Pons (tissue), 1 donor: ENCODE results near the gene MUS81.
A peak's percentile ranks its signal among the peaks of the same experiment; 100 is the strongest.
"Not testable (repeated sequence)": the region's sequence is repeated elsewhere in the genome, so short reads cannot be mapped to it uniquely, and the experiment has no call there.

ENCODE experiments used
- DNase-seq: peaks from one replicate; pipeline ENCODE4 v3.0.0-alpha.2; 2016; ENCODE audit warnings: low spot score

Gene MUS81

DNA sequence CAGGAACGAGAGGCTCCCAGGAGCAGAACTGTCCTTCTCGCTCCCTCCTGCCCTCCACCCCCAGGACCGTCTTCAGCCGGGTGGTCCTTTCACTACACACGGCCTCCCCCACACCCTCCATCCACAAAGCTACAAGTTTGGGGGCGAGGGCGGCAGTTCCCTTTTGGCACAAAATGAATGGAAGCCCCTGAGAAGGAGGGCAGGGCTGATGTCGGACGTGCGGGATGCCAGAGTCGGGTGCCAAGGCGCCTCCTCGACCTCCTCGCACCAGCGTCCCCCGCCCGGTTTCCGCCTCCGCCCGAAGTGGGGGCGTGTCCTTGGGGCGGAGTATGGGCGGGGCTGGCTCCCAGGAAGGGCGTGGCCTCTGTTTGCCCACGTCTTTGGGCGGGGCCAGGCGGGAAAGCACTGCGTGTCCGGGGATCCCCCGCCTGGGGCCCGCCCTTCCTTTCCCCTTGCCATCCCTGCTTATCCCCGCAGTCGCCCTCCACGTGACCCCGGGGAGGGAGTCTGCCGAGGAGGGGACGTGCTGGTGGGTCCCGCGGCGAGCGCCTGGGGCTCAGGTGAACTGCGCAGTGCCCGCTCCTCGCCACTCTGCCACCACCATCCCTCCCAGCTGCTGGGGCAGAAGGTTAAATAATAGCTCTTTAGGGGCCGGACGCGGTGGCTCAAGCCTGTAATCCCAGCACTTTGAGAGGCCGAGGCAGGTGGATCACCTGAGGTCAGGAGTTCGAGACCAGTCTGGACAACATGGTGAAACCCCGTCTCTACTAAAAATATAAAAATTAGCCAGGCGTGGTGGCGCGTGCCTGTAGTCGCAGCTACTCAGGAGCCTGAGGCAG is 13.3 kb downstream of the MUS81 start:
- DNase-seq = peak; percentile 86

DNA sequence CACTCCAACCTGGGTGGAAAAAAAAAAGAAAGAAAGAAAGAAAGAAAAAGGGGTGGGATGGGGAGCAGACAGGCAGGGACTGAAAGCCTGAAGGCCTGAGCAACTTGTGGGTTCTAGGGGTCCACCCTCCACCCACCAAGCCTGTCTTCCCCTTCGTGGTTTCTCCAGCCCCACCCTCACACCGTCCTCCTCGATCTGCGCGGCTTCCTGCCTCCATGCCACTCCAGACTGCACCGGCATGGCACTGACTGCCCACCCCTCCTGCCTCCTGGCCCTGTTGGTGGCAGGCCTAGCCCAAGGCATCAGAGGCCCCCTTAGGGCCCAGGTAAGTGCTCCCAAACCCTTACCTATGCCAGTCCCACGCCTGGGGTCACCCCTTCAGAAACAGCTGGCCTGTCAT is 19.4 kb downstream of the MUS81 start, which contains the start of gene CTSW:
Gene CTSW (plus strand): TSS at position 221 of the 400 bp plus-strand sequence. CDS start 18 bp downstream, at position 239.
- DNase-seq = no peak

DNA sequence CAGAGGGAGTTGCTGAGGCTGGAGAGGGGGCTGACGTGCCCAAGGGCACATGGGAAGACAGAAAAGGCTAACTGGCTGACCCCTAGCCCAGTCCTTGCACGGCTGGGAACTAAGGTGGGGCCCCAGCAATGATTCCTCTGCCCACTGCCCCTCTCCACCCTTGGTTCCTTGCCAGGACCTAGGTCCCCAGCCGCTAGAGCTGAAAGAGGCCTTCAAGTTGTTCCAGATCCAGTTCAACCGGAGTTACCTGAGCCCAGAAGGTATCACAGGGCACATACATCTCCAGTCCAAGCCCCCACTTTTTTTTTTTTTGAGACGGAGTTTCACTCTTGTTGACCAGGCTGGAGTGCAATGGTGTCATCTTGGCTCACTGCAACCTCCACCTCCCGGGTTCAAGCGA is 19.8 kb downstream of the MUS81 start:
- no peak for DNase-seq

DNA sequence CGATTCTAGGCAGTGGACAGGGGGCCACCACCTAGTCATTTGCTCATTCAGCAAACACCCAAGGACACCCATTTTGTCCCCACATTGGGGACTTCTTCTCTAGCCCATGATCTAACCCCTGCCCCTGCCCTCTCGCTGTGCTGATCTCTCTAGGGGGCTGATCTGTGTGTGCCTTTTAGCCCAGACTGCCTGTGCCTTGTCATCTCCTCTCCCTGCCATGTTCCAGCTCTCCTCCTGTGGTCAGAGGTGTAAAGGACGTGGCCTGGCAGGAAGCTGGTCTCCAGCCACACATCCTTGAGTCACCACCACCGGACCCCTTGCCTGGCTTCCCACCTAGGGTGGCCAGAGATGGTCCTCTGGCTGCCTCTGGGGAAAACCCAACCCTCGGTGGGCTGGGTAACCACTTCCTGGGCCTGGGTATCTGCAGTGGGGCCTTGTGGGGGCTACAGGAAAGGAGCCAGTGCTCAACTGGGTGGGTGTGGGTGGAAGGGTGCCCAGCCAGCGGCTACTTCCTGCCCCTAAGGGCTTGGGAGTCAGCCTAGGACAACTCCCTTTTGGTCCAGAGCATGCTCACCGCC is 20.7 kb downstream of the MUS81 start:
- DNase-seq = no peak

DNA sequence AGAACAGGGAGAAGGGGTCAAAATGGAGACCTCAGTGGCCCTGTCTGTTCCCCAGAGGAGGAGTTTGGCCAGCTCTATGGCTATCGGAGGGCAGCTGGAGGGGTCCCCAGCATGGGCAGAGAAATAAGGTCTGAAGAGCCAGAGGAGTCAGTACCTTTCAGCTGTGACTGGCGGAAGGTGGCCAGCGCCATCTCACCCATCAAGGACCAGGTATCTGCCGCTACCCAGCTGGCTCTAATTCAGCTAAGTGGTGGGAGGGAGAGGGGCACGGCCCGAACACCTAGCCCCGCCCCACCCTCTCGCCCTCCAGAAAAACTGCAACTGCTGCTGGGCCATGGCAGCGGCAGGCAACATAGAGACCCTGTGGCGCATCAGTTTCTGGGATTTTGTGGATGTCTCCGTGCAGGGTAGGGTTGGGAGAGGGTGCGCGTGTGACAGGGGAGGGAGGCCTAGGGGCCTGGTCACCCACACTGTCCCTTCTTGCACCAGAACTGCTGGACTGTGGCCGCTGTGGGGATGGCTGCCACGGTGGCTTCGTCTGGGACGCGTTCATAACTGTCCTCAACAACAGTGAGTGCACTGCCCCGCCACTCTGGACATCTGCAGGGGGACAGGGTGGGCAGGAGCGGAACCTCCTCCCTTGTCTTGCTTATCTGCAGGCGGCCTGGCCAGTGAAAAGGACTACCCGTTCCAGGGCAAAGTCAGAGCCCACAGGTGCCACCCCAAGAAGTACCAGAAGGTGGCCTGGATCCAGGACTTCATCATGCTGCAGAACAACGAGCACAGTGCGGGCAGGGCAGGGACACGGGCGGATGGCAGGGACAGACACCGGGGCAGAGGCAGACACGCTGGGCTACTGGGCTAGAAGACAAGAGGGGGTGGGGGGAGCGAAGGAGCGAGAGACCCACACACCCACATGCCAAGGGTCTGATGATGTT is 22.2 kb downstream of the MUS81 start:
- no peak for DNase-seq

DNA sequence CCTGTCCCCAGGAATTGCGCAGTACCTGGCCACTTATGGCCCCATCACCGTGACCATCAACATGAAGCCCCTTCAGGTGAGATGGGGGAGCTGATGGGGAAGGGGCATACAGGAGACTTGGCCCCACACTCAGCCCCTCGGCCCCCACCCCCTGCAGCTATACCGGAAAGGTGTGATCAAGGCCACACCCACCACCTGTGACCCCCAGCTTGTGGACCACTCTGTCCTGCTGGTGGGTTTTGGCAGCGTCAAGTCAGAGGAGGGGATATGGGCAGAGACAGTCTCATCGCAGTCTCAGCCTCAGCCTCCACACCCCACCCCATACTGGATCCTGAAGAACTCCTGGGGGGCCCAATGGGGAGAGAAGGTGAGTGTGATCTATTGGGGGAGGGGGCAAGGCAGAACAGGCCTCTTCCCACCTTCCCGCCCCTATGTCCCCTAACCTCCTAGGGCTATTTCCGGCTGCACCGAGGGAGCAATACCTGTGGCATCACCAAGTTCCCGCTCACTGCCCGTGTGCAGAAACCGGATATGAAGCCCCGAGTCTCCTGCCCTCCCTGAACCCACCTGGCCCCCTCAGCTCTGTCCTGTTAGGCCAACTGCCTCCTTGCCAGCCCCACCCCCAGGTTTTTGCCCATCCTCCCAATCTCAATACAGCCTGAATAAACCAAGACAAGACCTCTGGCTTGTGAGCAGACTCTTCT is 23.0 kb downstream of the MUS81 start:
- DNase-seq = no peak

DNA sequence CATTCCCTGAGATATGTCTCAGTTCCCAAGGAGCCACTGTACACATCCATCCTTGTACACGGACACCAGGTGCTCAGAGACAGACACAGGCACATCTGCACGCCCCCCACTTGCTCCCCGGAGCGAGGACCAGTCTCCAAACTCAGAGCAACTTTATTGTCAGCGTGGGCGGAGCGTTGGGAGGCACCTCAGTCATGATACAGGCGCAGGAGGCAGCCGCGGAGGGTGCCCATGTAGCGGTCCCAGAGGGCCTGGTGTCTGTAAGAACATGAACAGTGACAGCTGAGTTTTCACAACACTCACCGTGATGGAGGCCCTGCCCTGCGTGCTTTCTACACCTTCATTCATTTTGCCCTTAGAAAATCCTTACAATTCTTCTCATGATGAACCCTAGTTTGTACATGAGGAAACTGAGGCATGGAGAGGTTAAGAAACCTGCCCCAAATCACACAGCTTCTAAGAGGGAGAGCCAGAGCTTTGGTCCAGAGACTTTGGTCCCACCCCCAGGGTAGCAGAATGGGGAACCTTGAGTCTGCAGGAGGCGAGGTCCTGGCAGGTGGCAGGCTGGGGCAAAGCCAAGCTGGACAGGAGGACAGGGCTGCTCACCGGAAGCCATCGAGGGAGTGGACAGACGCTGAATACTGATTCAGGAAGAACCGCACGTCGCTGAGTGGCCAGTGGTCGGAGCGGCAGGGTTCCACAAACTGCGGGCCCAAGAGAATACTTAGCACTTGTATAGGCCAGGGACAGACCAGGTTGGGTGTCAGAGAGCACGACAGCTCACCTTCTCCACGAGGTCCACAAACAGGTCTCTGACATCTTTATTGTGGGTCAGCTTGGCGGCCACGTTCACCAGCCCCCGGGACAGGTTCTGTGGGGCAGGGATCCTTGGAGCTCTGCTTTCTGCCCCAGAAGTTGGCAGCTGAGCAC is 23.8 kb downstream of the MUS81 start:
- no peak for DNase-seq

DNA sequence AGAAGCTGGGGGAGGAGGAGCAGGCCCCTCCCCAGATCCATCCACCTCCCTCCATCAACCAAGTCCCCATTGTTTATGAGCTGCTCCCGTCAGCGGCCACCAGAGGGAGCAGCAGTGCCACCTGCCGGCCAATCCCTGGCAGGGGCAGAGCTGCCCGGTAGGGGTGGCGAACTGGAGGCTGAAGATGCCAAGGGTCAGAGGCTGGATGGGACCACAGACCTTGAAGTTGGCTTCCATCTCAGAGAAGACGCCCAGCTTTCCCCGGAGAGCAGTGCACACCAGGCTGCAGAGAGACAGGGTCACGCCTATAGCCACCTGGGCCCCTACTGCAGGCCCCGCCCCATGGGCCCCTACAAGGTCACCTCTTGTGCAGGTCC is 24.5 kb downstream of the MUS81 start:
- DNase-seq = peak; percentile 73

DNA sequence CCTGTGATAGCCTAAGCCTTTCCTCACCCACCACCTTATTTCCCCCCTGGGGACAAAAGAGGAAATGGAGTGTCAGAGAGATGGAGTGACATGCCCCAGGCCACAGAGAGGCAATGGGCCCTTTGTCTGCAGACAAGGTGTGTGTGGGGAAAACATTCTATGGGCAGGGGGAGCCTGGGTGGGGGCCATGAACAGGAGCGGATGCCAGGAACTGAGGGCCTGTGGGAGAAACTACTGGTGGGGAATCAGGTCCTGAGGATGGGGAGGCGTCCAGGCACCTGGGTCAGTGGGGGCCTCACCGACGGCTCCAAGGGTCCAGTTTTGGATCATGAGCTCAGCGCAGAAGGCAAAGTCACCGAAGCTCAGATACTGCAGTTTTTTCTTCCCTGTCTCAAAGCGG is 25.0 kb downstream of the MUS81 start:
- no peak for DNase-seq

DNA sequence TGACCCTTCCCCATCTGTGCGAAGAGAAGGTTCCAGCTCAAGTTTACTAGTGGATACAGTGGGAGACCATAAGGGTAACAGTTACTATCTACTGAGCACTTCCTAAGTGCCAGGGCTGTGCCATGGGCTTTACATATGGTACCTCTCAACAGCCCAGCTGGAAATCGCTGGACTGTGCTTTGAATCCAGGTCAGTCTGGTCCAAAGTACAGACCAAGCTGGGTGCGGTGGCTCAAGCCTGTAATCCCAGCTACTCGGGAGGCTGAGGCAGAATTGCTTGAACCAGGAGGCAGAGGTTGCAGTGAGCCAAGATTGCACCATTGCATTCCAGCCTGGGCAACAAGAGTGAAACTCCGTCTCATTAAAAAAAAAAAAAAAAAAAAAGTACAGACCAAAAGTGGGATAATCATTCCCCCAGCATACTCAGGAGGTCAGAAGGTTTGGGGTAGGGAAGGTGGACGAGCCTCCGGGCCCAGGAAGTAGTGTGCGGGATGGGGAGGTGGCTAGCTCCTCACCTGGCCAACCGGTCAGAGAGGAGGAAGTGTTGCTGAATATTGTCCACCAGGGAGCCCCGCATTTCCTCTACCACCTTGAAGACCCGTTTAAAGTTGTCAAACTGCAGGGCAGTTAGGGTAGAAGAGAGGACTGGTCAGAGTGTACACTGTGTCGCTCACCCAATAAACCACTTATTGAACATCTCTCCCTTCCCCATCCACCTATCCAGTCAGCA is 25.7 kb downstream of the MUS81 start:
- DNase-seq = no peak

DNA sequence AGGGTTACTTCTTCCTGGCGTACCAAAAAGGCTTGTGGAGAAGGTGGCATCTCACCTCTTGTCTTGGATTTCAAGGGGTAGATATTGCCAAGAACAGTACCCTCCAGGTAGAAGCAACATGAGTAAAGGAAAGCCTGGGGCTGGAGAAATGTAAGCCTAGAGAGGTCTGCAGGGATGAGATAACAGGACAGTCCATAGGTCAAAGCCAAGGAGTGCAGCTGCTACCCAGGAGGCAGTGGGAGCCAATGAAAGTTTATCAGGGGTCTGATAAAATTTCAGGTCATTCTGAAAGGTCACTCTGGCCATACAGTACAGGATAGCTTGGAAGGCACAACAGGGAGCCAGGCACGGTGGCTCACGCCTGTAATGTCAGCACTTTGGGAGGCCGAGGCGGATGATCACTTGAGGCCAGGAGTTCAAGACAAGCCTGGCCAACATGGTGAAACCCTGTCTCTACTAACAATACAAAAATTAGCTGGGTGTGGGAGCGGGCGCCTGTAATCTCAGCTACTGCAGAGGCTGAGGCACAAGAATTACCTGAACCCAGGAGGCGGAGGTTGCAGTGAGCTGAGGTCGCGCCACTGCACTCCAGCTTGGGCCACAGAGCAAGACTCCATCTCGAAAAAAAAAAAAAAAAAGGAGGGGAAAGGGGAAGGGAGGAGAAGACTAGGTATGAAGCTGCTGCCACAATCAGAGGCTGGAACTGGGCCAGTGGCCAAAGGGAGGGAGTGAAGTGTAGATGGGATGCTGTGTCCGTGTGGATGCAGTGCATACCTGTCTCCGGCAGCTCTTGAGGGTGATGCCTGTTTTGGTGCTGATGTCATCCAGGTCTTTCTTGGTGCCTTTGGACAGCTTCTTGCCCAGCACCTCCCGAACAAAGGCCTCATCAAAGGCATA is 26.8 kb downstream of the MUS81 start:
- DNase-seq = no peak

DNA sequence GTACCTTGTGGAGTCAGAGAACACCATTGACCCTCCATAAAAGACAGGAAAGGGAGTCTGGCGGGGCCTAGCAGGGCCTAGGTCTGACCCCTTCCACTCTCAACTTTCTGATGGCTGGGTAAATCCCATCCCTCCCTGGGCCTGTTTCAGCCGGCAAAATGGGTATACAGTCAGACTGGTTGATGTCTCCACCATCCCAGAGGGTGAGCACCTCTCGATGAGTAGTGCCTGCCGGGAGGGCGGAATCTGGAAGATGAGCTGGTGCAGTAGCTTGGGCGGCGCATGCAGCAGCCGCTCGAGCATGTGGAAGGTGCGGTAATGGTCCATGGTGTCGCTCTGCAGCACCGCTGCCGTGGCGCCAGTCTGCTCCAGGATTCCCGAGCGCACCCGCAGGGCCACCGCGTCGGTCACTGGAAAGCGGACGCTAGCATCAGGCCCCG is 27.5 kb downstream of the MUS81 start:
- no peak for DNase-seq

DNA sequence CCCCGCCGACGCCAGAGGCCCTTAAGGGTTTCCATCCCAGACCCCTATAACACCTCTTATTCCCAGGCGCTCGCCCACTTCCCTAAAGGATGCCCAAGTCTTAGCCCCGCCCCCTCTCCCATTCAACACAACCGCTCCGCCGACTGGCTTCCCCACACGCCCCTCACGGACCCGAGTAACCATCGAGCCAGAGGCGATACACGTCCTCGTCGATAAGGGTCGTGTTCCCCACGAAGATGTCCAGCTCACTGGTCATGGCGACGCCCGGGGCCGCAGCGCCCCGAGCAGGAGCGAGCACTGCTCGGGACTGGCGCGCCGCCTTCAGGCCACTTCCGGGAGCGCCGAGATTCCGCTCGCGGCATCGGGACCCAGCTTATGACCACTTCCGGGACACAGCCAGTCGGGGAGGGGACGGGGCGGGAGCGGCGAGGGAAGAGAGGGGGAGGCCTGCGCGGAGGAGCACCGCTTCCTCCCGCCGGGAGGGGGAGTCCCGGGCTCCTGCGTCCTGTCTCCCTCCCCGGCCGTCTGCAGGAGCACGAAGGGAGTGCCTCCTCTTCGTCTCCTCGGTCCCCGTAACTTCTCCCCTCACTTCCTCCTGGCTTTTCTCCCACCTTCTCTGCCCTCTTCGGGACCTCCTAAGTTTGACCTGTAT is 28.1 kb downstream of the MUS81 start, which contains the start of gene FIBP:
Gene FIBP (minus strand): TSS at position 309 of the 652 bp plus-strand sequence. CDS start 53 bp downstream, at position 256.
- DNase-seq = peak; percentile 97

DNA sequence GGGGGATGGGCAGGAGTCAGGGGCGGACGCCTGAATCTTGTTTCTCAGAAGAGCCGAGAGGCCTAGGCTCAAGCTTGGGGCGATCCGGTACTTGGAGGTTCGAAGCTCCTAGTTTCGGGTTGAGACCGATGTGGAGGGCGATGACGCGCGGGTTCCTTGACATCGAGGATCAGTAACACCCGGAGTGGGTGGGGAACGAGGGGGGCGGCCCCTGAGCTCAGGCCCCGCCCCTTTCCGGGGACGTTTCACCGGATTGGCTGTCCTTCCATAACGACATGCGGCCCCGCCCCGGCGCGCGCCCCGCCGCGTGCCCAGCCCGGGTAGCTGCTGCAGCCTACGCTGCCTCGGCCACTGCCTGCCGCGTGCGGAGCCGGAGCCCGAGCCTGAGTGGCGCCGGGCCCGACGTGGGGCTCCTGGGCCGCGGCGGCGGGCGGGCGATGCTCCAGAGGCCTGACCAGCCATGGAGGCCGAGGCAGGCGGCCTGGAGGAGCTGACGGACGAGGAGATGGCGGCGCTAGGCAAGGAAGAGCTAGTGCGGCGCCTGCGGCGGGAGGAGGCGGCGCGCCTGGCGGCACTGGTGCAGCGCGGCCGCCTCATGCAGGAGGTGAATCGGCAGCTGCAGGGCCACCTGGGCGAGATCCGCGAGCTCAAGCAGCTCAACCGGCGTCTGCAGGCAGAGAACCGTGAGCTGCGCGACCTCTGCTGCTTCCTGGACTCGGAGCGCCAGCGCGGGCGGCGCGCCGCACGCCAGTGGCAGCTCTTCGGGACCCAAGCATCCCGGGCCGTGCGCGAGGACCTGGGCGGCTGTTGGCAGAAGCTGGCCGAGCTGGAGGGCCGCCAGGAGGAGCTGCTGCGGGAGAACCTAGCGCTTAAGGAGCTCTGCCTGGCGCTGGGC is 30.3 kb downstream of the MUS81 start, which contains the start of gene CCDC85B:
Gene CCDC85B (plus strand): TSS at position 350 of the 895 bp plus-strand sequence. CDS start 111 bp downstream, at position 461.
- peak; percentile 98 for DNase-seq

DNA sequence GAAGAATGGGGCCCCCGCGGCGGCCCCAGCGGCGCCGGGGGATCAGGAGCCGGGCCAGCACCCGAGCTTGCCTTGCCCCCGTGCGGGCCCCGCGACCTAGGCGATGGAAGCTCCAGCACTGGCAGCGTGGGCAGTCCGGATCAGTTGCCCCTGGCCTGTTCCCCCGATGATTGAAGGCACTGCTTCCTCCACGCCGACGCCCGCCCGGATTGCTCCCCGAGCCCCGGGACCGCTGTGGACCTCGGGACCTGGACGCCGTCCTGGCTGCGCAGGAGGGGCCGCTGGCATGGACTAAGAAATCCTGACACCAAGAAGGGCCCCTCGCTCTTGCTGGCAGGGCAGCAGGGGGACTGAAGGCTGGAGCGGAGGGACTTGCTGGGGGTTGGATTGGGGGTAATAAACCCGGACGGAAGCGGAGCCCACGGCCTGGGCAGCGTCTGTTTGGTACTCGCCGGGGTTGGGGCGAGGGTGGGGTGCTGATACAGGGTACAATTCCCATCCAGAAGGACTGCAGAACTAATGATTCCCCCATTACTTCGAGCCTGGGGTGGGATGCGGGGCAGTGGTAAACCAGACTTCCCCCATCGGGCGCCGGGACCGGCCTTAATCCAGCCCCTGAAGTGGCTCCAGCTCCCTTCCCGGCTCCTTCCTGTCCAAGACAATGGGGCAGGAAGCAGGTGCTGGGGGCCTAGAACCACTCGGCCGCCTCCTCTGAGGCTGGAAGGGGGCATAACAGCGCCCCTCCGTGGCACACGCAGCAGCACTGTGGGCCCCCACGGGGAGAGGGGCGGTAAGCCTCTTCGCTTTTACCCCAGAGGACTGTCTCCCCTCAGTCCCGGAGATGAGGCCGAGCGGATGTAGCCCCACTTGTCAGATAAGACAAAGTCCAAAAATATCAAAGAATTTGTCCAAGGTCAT is 31.2 kb downstream of the MUS81 start:
- no peak for DNase-seq

DNA sequence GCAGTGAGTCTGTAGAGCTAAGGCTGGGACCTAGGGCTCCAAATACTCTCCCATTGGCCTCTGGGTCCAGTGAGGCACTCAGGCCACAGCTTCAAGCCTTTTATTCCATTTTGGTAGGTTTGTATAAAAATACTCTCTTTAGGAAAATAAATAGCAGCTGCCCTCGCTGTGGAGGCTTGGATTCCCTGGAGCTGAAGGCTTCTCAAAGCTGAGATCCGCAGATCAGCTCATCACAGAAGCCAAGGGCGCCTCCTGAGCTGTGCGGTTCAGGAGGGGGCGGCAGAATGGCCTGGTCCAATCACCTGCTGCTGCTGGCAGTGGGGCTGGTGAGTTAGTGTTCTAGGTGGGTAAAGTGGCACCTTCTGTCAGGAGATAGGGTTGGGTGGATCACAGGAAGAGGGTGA is 31.9 kb downstream of the MUS81 start:
- not testable (repeated sequence) for DNase-seq
